ENCODE results near the gene KIF4B.

KIF4B gene

GRCh38 chr5:155056644-155057269 is 43.2 kb downstream of the KIF4B start:
- DNase-seq = no peak

GRCh38 chr5:155057626-155058025 is 44.1 kb downstream of the KIF4B start:
- DNase-seq = no peak

DNA sequence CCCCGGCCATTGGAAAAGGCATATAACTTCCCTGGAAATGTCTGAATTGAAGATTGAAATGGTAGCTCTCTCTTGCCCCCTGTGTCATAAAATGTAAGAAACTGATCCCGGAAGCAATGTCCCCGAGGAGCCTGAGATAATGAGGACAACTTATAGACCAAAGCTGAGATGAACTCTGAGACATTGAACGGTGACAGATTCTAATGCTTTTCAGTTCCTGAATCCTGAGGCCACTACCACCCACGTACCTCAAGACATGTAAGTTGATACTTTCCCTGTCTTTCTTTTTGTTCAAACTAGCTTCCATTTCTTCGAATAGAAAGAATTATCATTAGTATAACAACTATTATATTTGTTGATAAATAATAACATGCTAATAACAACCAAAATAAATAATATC is 51.0 kb downstream of the KIF4B start:
- no peak for DNase-seq

GRCh38 chr5:155066886-155067595 is 53.5 kb downstream of the KIF4B start:
- no peak for DNase-seq
